Medulla oblongata (tissue), 1 donor: ENCODE data around the gene RABGGTA.
A peak's percentile ranks its signal among the peaks of the same experiment; 100 is the strongest.

ENCODE experiments used
- DNase-seq: peaks from one replicate; pipeline ENCODE4 v3.0.0-alpha.2; 2015; ENCODE audit errors: extremely low spot score

The RABGGTA gene

DNA sequence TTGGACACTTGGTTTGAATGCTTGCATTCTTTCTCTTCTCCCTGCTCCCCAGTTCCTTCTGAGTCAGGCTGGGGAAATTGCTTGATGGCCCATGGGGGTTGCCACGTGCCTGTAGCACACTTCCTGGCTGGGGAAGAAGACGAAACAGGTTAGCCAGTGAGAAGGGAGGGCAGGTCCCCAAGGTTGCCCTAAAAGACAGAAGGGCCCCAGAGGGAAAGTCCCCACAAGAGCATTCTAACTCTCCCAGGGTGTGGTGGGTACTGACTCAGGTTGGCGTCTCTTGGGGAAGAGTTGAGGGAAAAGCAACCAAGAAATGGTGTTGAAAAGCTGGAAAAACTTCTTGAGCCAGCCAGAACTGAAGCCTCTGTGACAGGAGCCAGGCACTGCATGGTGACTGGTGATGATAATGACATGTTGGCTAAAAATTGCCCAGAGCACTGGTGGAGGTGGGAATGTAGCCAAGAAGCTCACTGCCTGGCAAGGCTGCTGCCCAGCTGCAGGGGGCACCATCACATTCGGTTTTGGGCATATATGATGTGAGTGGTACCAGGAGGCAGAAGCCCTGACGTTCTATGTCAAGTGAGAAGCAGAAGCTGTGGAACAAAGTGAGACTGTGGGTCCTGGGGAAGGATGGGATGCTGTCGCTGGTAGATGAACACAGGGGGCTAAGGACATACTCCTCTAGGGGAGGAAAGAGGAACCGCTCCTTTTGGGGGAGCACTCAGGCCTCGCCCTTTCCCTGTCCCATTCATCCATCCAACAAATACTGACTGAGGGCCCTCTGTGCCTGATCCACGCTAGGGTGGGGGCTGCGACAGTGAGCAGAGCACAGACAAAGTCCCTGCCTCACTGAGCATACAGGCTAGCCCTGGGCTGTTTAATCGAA lies 8.1 kb upstream of the RABGGTA start:
- DNase-seq = peak; percentile 67

DNA sequence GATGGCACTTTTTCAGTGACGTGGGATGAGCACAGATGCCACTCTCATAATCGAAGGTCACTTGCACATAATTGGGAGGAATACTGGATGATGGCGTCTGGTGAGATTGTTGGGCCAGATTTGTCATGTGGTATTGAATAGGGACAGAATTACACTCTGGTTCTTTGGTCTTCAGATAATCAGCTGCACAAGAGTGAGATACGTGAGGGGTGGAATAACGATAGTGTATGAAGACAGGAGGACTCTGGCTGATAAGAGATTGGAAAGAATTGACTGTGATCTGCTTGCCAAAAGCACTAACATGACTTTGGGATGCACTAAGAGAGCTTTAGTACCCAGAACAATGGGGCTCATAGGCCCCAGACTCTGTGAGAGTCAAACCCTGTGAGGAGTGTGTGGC lies 7.0 kb upstream of the RABGGTA start:
- DNase-seq = no peak

DNA sequence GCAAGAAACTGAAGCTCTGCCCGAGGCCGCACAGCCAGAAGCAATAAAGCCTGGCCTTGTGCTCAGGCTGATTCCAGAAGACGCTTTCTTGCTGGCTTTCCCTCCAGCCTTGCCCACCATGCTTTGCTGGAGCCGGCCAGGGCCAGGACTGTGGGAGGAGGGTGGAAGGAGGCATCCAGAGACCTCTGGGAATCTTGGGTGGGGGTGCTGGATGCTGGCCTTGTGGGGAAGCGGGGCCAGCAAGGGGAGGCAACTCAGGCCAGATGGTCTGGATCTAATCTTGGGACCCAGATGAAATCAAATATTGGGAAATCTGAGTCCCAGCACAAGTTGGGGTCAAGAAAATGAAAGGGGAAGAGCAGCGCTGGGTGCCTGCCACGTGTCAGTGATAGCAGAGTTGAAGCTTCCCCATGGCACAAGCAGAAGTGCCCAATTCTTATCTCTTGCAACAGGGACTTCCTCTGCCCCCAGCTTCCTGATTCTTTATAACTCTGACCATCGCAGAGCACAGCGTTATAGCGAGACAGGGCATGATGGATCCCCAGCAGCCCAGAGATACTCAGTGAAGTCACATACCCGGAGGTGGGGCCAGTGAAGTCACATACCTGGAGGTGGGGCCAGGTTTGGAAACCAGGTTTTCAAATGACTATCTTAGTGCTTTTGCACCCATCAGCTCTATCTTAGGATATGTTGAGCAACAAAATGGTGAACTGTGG lies 6.4 kb upstream of the RABGGTA start:
- DNase-seq = peak; percentile 67

DNA sequence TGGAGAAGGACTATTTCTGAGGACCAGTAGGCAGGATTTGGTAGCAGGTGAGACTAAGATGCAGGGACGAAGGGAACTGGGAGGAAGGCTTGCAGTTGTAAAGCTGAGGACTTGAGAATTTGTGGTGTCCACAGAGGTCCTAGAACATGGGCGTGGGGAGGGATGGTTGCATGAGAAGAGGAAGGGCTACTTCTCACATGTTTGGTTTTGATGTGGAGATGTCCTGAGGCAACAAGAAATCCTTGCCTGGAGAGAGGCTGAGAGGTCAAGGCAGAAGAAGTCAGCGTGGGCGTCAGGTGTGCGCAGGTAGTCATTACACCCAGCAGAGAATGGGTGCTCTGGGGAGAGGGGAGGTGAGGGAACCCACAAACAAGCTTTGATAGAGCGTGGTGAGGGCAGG lies 5.7 kb upstream of the RABGGTA start:
- DNase-seq = no peak

DNA sequence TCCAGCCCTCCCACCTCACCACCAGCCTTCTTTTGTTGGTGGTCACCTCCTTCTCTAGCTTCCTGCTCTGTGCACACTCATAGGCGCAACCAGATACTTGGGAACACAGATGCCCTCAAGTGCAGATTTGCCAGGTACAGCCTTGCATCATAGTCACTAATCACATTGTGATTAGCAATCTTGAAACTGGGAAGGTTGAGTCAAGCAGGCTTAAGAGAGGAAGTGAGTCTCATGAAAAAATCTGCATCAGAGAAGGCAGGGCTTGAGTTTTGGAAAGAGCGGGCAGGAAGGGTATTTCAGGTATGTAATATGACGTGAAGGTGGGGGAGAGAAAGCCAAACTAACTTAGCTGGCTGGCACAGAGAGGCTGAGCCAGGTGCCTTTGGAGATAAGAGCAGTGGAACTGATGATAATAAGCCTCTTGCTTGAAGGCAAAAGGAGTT lies 2.7 kb upstream of the RABGGTA start:
- DNase-seq = peak; percentile 86

DNA sequence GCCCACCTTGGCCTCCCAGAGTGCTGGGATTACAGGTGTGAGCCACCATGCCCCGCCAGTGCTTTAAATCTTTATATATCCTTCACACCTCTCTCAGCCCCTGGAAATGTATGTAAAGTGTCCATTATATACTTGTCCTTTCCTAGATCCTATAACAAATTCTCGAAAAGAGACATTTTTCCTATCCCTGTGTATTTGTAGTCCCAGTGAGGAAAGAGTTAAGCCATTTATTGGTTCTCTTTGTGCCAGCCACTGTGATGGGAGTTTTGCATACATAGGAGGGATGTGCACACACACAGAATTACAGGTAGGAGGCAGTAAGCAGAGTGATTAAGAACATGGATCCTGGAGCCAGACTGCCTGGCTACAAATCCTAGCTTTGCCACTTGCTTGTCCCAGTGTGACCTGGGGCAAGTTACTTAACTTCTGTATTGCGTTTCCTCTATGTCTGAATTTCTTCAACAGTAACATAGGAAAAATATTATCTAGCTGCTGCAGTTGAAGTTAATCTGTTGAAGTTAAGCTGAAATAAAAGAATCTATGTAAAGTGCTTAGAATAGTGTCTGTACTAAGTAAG lies 2.1 kb upstream of the RABGGTA start:
- no peak for DNase-seq

DNA sequence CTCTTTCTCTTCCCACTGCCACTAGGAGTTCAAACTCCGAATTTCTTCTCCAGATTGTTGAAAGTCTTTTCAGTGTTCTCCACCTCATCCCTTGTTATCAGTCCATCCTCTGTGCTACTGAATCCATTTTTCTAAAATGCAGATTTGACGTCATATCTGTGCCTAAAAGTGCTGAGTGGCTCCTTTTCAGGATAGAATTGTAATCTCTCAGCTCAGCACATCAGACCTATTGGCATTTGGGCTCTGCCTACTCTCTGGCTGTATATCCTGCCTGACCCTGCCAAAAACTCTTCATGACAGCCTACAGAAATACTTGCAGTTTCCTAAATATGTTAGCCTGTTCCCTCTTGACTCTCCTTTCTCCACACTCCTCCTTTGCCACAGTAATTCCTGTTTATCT lies 1.1 kb upstream of the RABGGTA start:
- DNase-seq = no peak

DNA sequence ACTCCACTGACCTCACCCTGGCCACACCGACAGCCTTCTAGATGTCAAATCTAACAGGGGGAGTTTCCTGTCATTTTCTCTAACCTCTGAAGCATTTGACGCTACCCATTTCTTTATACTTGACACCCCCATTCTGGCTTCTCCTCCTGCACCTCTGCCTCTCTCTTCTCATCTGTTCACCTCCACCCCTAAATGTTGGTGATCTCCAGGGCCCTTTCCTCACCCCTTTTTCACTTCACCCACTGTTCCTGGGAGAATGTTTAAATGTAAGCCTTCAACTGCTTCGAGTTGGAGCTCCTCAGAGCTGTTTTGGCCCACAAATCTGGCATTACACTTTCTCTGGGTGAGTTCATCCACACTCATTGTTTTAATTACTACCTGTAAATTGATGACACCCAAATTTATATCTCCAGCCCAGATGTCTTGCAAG lies 452 bp upstream of the RABGGTA start:
- DNase-seq = no peak

DNA sequence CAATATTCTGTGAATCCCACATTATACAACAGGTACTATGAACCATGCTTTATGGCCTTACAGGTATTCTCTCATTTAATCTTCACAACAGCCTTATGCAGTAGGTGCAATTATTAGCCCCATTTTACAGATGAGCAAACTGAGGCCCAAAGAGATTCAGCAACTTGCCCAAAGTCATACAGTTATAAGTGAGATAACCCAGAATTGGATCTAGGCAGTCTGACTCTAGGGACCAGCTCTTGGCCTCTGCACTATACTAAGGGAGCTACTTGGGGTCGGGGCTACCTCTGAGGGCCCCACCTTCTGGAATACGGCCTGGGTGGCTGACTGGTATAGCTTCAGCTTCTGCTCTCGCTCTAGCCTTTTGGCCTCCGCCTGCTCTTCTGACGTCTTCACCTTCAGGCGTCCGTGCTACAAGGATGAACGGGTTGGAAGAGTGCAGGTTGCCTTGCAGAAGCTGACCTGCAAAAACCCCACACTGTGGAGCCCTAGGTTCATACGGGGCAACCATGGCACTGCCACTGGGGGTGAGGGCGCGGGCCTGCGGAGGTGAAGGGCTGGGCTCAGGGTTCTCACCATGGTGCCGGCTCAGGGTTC lies 762 bp downstream of the RABGGTA start:
- DNase-seq = no peak

DNA sequence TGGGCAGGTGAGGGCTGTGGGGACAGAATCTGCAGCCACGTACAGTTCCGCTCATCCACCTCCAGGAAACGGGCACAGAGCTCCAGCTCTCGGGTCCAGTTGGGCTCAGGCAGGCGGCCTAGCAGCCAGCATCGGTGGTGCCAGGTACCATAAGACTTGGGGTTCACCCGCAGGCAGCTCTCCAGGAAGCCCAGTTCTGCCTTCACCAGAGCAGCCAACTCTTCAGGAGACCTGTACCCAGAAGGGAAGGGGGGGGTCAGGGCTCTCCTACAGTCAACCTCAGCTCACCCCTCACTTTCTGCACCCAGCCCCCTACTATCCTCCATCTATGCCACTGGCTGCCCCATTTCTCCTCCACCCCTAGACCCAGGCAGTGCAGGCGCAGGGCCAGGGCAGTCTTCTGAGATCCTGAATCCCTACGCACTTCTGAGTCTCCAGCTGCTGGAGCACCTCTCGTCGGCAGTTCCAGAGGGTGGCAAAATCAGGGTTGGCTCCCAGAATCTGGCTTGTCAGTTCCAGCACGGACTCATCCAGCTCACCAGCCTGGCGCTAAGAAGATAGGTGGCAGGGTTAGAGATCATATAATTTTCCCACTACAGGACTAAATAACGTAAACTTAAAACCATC lies 1.4 kb downstream of the RABGGTA start:
- DNase-seq = no peak

DNA sequence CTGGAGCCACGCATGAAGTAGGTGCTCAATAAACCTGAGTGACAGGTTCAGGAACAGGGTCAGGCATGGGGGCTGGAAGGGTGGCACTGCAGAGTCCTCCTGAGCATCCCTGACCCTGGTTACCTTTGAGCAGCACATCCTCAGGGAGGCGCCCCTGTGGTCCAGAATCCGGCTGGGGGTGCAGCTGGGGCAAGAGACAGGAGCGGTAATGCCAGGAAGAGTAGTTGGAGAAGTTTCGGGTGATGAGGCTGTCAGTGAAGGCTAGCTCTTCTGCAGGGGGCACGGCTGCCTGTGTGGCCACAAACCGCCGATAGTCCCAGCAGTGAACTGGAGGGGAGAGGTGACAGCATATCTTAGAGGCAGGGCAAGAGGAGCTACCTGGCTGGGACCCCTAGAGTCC lies 2.0 kb downstream of the RABGGTA start:
- no peak for DNase-seq

DNA sequence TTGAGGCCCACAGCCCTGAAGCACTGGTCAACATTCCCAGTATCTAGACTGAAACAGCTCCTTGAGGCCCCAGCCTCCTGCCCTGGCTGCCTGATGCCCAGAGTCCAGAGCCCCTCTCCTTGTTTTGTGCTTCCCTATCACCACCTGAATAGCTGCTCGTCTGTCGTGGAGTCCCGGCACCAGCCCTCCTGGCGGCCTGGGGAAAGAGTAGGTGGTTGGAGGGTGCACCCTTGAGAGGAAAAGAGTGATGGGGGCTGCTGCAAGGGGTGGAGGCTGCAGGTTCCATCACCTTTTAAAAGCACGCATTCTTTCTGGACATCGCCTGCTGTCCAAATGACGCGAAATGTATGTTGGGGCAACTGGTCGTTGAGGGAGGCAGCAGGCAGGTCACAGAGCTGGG lies 3.2 kb downstream of the RABGGTA start:
- DNase-seq = no peak

DNA sequence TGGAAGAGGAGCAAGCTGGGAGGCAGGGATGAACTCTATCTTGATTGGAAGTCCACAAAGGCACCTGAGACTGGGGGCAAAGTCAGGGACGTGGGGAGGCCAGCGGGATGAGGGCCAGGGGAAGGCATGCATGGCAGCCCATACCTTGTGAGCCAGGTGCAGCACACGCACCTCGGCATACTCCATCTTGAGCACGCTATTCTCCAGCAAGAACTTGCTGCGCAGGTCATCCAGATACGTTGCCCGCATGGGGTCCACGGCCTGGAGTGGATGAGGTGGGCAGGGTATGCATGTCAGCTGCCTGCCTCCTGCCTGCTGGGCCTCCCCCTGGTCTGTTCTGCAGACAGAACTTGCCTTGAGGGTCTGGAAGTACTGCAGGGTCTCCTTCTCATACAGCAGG lies 3.9 kb downstream of the RABGGTA start:
- no peak for DNase-seq

DNA sequence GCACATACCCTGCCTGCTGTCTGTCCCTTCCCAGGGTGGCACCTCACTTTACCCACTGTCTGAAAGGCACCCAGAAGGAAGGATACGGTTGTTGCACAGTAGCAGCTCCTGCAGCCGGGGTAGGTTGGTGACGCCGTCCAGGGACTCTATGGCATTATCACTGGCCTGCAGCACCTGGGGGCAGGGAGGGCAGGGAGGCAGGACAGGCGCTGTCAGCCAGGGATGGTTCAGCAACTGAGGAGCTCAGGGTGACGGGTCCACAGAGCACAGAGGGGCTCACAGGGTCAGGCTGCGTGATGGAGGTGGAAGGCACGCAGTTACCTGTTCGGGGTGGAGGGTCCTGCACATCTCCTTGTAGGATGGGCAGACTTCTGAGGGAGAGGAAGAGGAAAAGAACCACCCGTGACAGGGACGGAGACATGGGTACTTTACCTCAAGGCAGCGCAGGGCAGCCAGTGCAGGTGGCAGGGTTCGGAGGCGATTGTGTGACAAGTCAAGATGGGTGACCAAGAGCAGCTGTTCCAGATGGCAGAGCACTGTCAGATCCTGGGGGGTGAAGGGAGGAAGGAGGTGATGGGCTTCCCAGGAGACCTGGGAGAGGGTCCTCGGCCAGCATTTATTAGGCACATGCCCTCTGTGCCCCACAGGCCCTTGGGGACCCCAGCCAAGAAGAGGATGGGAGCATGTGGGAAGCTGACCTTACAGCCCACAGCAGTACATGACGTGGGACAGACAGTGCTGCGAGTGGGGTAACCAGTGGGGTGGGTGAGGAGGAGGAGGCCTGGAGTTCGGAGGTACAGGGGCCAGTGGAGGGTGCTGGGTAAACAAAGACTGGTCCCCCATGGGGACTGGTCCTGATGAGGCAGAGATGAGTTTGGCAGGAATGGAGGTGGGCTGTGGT lies 4.8 kb downstream of the RABGGTA start:
- no peak for DNase-seq

DNA sequence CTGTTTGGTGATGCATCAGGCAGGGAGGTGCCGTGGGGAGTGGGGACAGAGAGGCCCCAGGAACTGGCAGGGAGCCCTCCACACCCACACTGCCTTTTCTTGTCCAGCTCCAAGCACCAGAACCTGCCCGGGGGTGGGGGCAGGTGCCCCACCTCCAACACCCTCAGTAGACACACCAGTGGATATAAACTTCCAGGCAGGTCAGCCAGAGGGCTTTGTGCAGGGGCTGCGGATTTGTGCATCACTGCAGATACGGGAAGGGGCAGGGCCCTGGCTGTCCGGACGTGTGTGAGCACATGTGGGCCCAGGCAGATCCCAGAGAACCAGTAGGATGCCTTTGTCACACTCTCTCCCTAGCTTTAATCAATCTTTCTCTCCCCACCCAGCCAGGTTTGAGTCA lies 7.1 kb downstream of the RABGGTA start:
- DNase-seq = no peak

DNA sequence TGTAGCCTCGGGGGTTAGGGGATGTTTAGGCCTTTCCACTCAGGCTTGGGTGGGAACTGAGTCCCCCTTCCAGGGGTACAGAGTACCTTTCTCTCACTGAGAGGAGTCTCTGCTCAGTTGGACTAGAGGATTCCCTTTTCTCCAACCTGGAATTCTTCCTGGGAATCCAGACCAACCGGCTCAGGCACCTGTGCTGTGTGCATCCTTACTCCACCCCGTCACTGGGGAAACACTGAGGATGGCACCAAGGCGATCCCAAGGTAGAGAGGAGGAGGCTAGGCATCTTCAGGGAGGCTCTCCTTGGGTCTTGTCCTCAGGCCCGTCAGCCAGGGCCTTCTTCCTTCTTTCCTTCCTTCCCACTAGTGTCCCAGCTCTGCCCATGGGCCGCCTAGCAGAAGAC lies 7.5 kb downstream of the RABGGTA start:
- no peak for DNase-seq

DNA sequence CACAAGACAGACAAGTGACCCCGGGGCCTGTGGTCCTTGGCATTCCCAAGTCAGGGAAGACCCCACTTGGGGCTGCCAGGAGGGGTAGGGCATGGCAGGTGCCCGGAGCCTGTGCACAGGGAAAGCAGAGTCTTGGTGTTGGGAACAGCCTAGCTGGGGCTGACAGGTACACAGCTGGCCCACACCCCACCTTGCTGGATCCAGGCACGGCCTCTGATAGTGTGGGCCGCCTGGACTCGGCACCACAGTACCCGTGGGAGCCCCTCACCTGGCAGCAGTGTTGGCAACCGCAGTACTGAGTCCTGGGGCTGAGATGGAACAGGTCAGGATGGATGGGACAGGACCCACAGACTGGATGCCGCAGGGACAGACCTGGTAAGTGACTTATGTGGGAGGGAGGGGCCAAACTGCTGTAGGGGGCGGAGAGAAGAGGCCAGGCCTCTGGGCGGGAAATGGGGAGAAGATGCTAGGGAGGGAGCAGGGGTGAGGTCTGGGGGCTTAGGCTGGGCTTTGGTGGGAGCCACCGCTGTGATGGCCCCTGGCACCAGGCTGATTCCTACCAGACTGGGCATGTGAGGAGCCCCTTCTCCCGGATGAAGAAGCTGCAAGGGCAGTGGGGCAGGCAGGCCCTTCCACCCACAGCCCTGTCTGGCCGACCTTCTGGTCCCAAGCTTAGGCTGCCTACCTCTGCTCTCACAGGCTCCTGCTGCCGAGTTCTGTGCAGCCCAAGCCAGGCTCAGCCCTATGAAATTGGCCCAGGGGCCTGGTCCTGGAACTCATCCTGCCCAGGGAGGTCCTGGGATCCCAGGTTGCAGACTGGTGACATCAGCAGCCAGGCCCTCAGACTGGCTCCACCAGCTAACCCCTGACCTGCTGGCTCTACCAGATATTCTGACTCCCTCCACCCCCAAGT lies 8.3 kb downstream of the RABGGTA start, which contains the start of gene TGM1:
TGM1 (minus strand) TSS at position 357 of the 913 bp plus-strand sequence. CDS start 825 bp downstream, outside the sequence.
- DNase-seq = no peak

DNA sequence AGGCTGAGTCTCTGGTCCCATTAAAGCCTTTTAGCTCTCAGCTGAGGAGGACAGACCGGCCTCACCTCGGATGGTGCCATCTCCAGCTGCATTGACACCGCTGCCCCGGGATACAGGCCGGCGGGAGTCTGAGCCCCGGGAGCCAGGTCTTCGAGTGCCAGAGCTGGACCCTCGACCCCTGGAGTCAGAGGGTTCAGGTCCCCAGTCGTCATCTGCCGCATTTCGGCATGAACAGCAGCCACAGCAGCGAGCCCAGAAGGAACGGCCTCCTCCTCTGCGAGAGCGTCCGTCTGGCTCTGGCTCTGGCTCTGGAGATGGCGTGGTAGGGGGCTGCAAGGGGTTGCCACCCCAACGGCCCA lies 9.4 kb downstream of the RABGGTA start:
- no peak for DNase-seq

DNA sequence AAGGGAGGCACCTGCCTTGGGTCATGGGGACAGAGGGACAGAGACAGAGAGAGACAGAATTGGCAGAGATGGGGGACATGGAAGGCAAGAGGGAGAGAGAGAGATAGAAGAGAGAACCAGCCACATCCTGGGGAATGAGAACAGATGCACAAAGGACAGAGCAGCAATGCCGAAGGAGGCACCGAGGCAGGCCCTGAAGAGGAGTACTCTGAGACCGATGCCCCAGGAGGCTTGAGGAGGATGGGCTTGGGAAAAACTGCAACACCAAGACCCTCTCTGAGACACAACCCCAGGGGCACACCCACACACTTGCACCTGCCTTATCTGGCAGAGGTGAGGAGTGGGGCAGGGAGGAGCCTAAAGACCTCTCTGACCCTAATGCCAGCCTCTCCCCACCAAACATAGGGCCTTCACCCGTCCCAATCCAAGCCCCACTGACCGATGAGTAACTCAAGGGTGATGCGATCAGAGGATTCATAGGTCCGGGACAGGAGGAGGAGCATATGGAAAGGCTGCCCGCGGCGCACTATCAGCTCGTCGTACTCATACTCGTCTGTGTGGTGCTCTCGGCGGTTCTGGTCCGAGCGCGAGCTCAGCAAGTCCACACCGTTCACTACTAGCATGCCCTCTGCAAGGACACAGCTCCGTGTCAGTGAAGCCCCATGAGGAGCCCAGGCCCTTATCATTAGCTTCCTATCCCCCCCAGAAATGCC lies 10.0 kb downstream of the RABGGTA start:
- no peak for DNase-seq
